IgD-negative memory B cell (primary cell): ENCODE results near the gene SLC2A6. TPM values are rescaled to one million over a fixed set of nuclear protein-coding genes. Genes with fewer than 3 reads are reported as not detected.

Experiments
- H3K27ac Mint-ChIP-seq, 3 donors: one replicate each; pipeline ENCODE4 v1.8.0; 2020 to 2022; ENCODE audit warnings: mild to moderate bottlenecking in 3 of 3, mixed read lengths in 3 of 3, moderate library complexity in 1 of 3
- H3K27me3 Mint-ChIP-seq: one replicate; pipeline ENCODE4 v1.8.0; 2021; ENCODE audit warnings: mixed read lengths
- H3K36me3 Mint-ChIP-seq: one replicate; pipeline ENCODE4 v1.8.0; 2020; ENCODE audit warnings: mild to moderate bottlenecking, mixed read lengths
- H3K4me1 Mint-ChIP-seq, 3 donors: one replicate each; pipeline ENCODE4 v1.8.0; 2020 to 2022; ENCODE audit warnings: mixed read lengths in 3 of 3, mild to moderate bottlenecking in 1 of 3
- H3K4me3 Mint-ChIP-seq, 4 donors: one replicate each; pipeline ENCODE4 v1.8.0; 2020 to 2022; ENCODE audit warnings: mild to moderate bottlenecking in 4 of 4, mixed read lengths in 4 of 4, moderate library complexity in 3 of 4
- H3K9me3 Mint-ChIP-seq, 3 donors: one replicate each; pipeline ENCODE4 v1.8.0; 2020 to 2021; ENCODE audit warnings: mixed read lengths in 3 of 3, mild to moderate bottlenecking in 1 of 3
- polyA plus RNA-seq: library from polyadenylated mRNA; unstranded; fragments of 300-500 nt; fragmentation: Illumina TruSeq; gene quantifications from one replicate; pipeline ENCODE4 v1.2.3, GENCODE V29; 2021

SLC2A6 gene
- polyA plus RNA-seq, 1 donor from 2014 or later: 65.2 TPM

- no peaks in the 10 kb centered on the region for H3K36me3 Mint-ChIP-seq
- H3K4me3 Mint-ChIP-seq: no peak overlapping the region
- H3K27ac Mint-ChIP-seq: no peak overlapping the region
- no peaks in the 10 kb centered on the region for H3K4me1 Mint-ChIP-seq
- H3K27me3 Mint-ChIP-seq: peaks cover 7% of the 10 kb centered on the region
- H3K9me3 Mint-ChIP-seq: no peaks in the 10 kb centered on the region
These were observed 15.1 kb upstream of the SLC2A6 start for GRCh38 chr9:133493845-133494540.

GRCh38 chr9:133493428-133493827 lies 14.5 kb upstream of the SLC2A6 start:
- Mint-ChIP-seq H3K4me3 (no peak overlapping the region), H3K36me3 (no peaks in the 10 kb centered on the region), H3K27me3 (peaks cover 7% of the 10 kb centered on the region), H3K4me1 (no peaks in the 10 kb centered on the region), H3K9me3 (no peaks in the 10 kb centered on the region), H3K27ac (no peak overlapping the region)

- Mint-ChIP-seq H3K4me1 (no peaks in the 10 kb centered on the region), H3K9me3 (no peaks in the 10 kb centered on the region), H3K27ac (no peak overlapping the region), H3K36me3 (no peaks in the 10 kb centered on the region), H3K4me3 (no peak overlapping the region), H3K27me3 (peaks cover 5% of the 10 kb centered on the region)
These were observed 13.4 kb upstream of the SLC2A6 start for GRCh38 chr9:133492061-133493021.

- no peak overlapping the region for H3K27ac Mint-ChIP-seq
- H3K4me1 Mint-ChIP-seq: peaks cover 0 to under 1% (median 0%) of the 10 kb centered on the region in 3 donors
- H3K27me3 Mint-ChIP-seq: peaks cover 5% of the 10 kb centered on the region
These were observed 12.7 kb upstream of the SLC2A6 start for GRCh38 chr9:133491656-133491925.

GRCh38 chr9:133490865-133491655 lies 12.2 kb upstream of the SLC2A6 start:
- Mint-ChIP-seq H3K4me3 (no peak overlapping the region), H3K27ac (no peak overlapping the region), H3K9me3 (no peaks in the 10 kb centered on the region), H3K4me1 (peaks cover 4 to 6% (median 4%) of the 10 kb centered on the region in 3 donors), H3K36me3 (no peaks in the 10 kb centered on the region), H3K27me3 (peaks cover 5% of the 10 kb centered on the region)

More at GRCh38 chr9:133491656-133491925, 12.7 kb upstream of the SLC2A6 start:
- no peaks in the 10 kb centered on the region for H3K9me3 Mint-ChIP-seq
- no peak overlapping the region for H3K4me3 Mint-ChIP-seq
- H3K36me3 Mint-ChIP-seq: no peaks in the 10 kb centered on the region

- Mint-ChIP-seq H3K27ac (no peak overlapping the region), H3K4me1 (peaks cover 5 to 6% (median 5%) of the 10 kb centered on the region in 3 donors), H3K36me3 (no peaks in the 10 kb centered on the region), H3K27me3 (peaks cover 5% of the 10 kb centered on the region), H3K9me3 (no peaks in the 10 kb centered on the region), H3K4me3 (no peak overlapping the region)
These were observed 11.3 kb upstream of the SLC2A6 start for GRCh38 chr9:133490201-133490681.

GRCh38 chr9:133489253-133490190 lies 10.6 kb upstream of the SLC2A6 start:
- peak overlapping the region in 1 of 4 donors; percentile 17 for H3K4me3 Mint-ChIP-seq
- no peaks in the 10 kb centered on the region for H3K36me3 Mint-ChIP-seq
- peaks cover 5 to 6% (median 5%) of the 10 kb centered on the region in 3 donors for H3K4me1 Mint-ChIP-seq
- no peak overlapping the region for H3K27ac Mint-ChIP-seq
- H3K9me3 Mint-ChIP-seq: no peaks in the 10 kb centered on the region
- H3K27me3 Mint-ChIP-seq: peaks cover 5% of the 10 kb centered on the region

GRCh38 chr9:133488686-133489252 lies 9.9 kb upstream of the SLC2A6 start:
- Mint-ChIP-seq H3K9me3 (no peaks in the 10 kb centered on the region), H3K27ac (no peak overlapping the region), H3K4me3 (no peak overlapping the region), H3K36me3 (no peaks in the 10 kb centered on the region), H3K27me3 (peaks cover 4% of the 10 kb centered on the region), H3K4me1 (peaks cover 5 to 6% (median 5%) of the 10 kb centered on the region in 3 donors)

GRCh38 chr9:133487331-133487725 lies 8.4 kb upstream of the SLC2A6 start:
- Mint-ChIP-seq H3K4me3 (no peak overlapping the region), H3K27ac (no peak overlapping the region), H3K36me3 (no peaks in the 10 kb centered on the region), H3K27me3 (peaks cover 4% of the 10 kb centered on the region), H3K4me1 (peaks cover 5 to 12% (median 5%) of the 10 kb centered on the region in 3 donors), H3K9me3 (no peaks in the 10 kb centered on the region)

GRCh38 chr9:133485531-133486260 lies 6.8 kb upstream of the SLC2A6 start:
- Mint-ChIP-seq H3K4me1 (peaks cover 5 to 12% (median 5%) of the 10 kb centered on the region in 3 donors), H3K27ac (peak overlapping the region in 1 of 3 donors; percentile 65), H3K4me3 (peak overlapping the region in 1 of 4 donors; percentile 67), H3K27me3 (peaks cover 4% of the 10 kb centered on the region), H3K36me3 (no peaks in the 10 kb centered on the region), H3K9me3 (no peaks in the 10 kb centered on the region)

- Mint-ChIP-seq H3K9me3 (no peaks in the 10 kb centered on the region), H3K36me3 (no peaks in the 10 kb centered on the region), H3K4me3 (peak overlapping the region in 1 of 4 donors; percentile 17), H3K27me3 (peaks cover 2% of the 10 kb centered on the region), H3K27ac (no peak overlapping the region), H3K4me1 (peaks cover 7 to 13% (median 7%) of the 10 kb centered on the region in 3 donors)
These were observed 6.0 kb upstream of the SLC2A6 start for GRCh38 chr9:133484671-133485437.

- peaks cover 2% of the 10 kb centered on the region for H3K27me3 Mint-ChIP-seq
- no peak overlapping the region for H3K27ac Mint-ChIP-seq
- peaks cover 10 to 18% (median 10%) of the 10 kb centered on the region in 3 donors for H3K4me1 Mint-ChIP-seq
- H3K9me3 Mint-ChIP-seq: no peaks in the 10 kb centered on the region
- H3K4me3 Mint-ChIP-seq: peak overlapping the region in 2 of 4 donors; percentile 73 to 75
- no peaks in the 10 kb centered on the region for H3K36me3 Mint-ChIP-seq
These were observed 4.7 kb upstream of the SLC2A6 start for GRCh38 chr9:133483611-133484010.
